HEK293 (cell line): Measurements from ENCODE around the gene FAM83F.

ENCODE experiments used
- CTCF ChIP-seq: fragments of 450-650 bp; formaldehyde crosslinking; IDR thresholded peaks from 2 replicates; pipeline ENCODE4 v1.5.1; 2016; ENCODE audit warnings: missing biosample characterization, missing genetic modification characterization
- KLF1 ChIP-seq: fragments of 450-650 bp; formaldehyde crosslinking; IDR thresholded peaks from 2 replicates; pipeline ENCODE4 v1.5.1; 2016; ENCODE audit warnings: missing biosample characterization, missing genetic modification characterization
- MYNN ChIP-seq: fragments of 450-650 bp; formaldehyde crosslinking; IDR thresholded peaks from 2 replicates; pipeline ENCODE4 v1.5.1; 2016; ENCODE audit warnings: missing biosample characterization, missing genetic modification characterization, borderline replicate concordance
- SETDB1 ChIP-seq: IDR thresholded peaks from one replicate; pipeline ENCODE4 v1.6.1; 2017; ENCODE audit warnings: mild to moderate bottlenecking, low read length, moderate library complexity, mixed read lengths; ENCODE audit not compliant: insufficient read length
- SP2 ChIP-seq: fragments of 450-650 bp; formaldehyde crosslinking; IDR thresholded peaks from 2 replicates; pipeline ENCODE4 v1.5.1; 2016; ENCODE audit warnings: missing biosample characterization, missing genetic modification characterization
- ZNF138 ChIP-seq: fragments of 450-650 bp; formaldehyde crosslinking; IDR thresholded peaks from 2 replicates; pipeline ENCODE4 v1.5.1; 2016; ENCODE audit warnings: missing biosample characterization, missing genetic modification characterization, borderline replicate concordance
- ZNF175 ChIP-seq: fragments of 450-650 bp; formaldehyde crosslinking; IDR thresholded peaks from 2 replicates; pipeline ENCODE4 v1.5.1; 2016; ENCODE audit warnings: missing biosample characterization, missing genetic modification characterization
- ZNF274 ChIP-seq, 2 experiments: fragments of 200-500 bp in 1 of 2; fragments of 450-650 bp in 1 of 2; sonication (Bioruptor generic) in 1 of 2; formaldehyde crosslinking in 1 of 2; IDR thresholded peaks; 2 replicates each; pipeline versions ENCODE4 v1.5.1 to v1.6.1; 2014 to 2016; ENCODE audit warnings: borderline replicate concordance in 1 of 2, inconsistent platforms in 1 of 2, low read length in 1 of 2, missing biosample characterization in 1 of 2, missing genetic modification characterization in 1 of 2
- ZNF335 ChIP-seq: fragments of 450-650 bp; formaldehyde crosslinking; conservative IDR thresholded peaks from 2 replicates; pipeline ENCODE4 v1.5.1; 2016; ENCODE audit warnings: missing biosample characterization, missing genetic modification characterization
- ZNF398 ChIP-seq: fragments of 450-650 bp; formaldehyde crosslinking; IDR thresholded peaks from 2 replicates; pipeline ENCODE4 v1.5.1; 2017; ENCODE audit warnings: missing biosample characterization, missing genetic modification characterization
- ZNF416 ChIP-seq: fragments of 450-650 bp; formaldehyde crosslinking; IDR thresholded peaks from 2 replicates; pipeline ENCODE4 v1.5.1; 2016; ENCODE audit warnings: missing biosample characterization, missing genetic modification characterization
- ZNF658 ChIP-seq: fragments of 450-650 bp; formaldehyde crosslinking; IDR thresholded peaks from 2 replicates; pipeline ENCODE4; 2016; ENCODE audit warnings: missing biosample characterization, missing genetic modification characterization
- TF ChIP-seq, protein P1 (sequence below): fragments of 450-650 bp; formaldehyde crosslinking; conservative IDR thresholded peaks from 2 replicates; pipeline ENCODE4 v1.5.1; 2016; ENCODE audit warnings: low read depth, missing biosample characterization, missing genetic modification characterization
- TF ChIP-seq, protein P2 (sequence below): fragments of 450-650 bp; formaldehyde crosslinking; IDR thresholded peaks from 2 replicates; pipeline ENCODE4 v1.5.1; 2016; ENCODE audit warnings: missing biosample characterization, missing genetic modification characterization

GRCh38 chr22:40081662-40082061 is 86.9 kb downstream of the FAM83F start:
- TF ChIP-seq ZNF335 (tag by site-specific recombination): no peak
- no peak for TF ChIP-seq ZNF274 (IDR thresholded peaks at IDR 0.05; ENCODE audit: low read length)
- no peak for TF ChIP-seq ZNF274 (tag by site-specific recombination; IDR thresholded peaks at IDR 0.05; ENCODE audit: borderline replicate concordance)
- TF ChIP-seq MYNN (tag by site-specific recombination): no peak
- TF ChIP-seq KLF1: no peak
- no peak for TF ChIP-seq ZNF416 (tag by site-specific recombination)
- TF ChIP-seq SETDB1: no peak
- no peak for TF ChIP-seq ZNF658 (tag by site-specific recombination)
- TF ChIP-seq, protein P1, sequence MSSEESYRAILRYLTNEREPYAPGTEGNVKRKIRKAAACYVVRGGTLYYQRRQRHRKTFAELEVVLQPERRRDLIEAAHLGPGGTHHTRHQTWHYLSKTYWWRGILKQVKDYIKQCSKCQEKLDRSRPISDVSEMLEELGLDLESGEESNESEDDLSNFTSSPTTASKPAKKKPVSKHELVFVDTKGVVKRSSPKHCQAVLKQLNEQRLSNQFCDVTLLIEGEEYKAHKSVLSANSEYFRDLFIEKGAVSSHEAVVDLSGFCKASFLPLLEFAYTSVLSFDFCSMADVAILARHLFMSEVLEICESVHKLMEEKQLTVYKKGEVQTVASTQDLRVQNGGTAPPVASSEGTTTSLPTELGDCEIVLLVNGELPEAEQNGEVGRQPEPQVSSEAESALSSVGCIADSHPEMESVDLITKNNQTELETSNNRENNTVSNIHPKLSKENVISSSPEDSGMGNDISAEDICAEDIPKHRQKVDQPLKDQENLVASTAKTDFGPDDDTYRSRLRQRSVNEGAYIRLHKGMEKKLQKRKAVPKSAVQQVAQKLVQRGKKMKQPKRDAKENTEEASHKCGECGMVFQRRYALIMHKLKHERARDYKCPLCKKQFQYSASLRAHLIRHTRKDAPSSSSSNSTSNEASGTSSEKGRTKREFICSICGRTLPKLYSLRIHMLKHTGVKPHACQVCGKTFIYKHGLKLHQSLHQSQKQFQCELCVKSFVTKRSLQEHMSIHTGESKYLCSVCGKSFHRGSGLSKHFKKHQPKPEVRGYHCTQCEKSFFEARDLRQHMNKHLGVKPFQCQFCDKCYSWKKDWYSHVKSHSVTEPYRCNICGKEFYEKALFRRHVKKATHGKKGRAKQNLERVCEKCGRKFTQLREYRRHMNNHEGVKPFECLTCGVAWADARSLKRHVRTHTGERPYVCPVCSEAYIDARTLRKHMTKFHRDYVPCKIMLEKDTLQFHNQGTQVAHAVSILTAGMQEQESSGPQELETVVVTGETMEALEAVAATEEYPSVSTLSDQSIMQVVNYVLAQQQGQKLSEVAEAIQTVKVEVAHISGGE (tag by site-specific recombination): no peak
- TF ChIP-seq, protein P2, sequence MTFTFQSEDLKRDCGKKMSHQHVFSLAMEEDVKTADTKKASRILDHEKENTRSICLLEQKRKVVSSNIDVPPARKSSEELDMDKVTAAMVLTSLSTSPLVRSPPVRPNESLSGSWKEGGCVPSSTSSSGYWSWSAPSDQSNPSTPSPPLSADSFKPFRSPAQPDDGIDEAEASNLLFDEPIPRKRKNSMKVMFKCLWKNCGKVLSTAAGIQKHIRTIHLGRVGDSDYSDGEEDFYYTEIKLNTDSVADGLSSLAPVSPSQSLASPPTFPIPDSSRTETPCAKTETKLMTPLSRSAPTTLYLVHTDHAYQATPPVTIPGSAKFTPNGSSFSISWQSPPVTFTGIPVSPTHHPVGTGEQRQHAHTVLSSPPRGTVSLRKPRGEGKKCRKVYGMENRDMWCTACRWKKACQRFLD (tag by site-specific recombination): no peak
- TF ChIP-seq ZNF398 (tag by site-specific recombination): no peak
- TF ChIP-seq CTCF (tag by site-specific recombination): no peak
- TF ChIP-seq SP2: no peak
- no peak for TF ChIP-seq ZNF138
- TF ChIP-seq ZNF175 (tag by site-specific recombination): no peak
